EH (cell line): ENCODE measurements around the gene RTN3.
A peak's percentile ranks its signal among the peaks of the same experiment; 100 is the strongest.
"Not testable (repeated sequence)": the region's sequence is repeated elsewhere in the genome, so short reads cannot be mapped to it uniquely, and the experiment has no call there.

ENCODE experiments used
- DNase-seq: peaks from one replicate; pipeline ENCODE4 v3.0.0-alpha.2; 2015; ENCODE audit warnings: low read depth

The RTN3 gene

DNA sequence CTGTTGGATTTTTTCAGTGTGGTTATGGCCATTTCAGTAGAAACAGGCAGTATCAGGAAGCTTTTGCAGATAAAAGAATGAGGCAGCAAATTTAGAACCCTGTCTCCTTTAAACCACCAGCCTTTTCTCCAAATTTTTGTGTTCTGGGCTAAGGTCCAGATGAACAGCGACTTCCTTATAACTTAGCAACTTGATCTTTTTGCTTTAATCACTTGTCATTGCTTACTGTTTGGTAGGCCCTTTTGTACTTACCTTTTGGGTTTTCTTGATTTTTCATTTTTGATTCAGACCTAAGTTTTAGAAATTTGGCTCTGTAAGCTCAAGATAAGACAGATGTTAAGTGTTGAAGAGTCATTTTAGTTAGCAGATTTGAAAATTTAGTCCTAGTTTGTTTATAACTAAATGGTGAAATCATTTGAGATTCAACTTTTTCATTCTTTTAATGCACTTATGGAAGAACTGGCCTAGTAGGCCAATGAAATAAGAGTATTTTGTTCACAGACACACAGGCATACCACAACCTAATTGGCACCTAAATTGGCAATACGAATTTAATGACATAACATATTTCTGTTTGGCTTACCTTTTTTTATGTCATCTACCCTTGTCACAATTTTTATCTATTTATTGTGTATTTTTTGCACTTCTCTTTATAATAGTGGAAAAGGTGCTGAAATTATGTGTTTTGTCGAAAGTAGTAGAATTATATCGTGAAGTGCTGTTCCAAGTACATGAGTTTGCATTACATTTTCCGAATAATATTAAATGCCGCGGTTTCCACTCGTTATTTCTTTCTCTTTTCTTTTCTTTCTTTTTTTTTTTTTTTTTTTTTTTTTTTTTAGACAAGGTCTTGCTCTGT lies 2.1 kb downstream of the RTN3 start:
- DNase-seq = peak; percentile 67

DNA sequence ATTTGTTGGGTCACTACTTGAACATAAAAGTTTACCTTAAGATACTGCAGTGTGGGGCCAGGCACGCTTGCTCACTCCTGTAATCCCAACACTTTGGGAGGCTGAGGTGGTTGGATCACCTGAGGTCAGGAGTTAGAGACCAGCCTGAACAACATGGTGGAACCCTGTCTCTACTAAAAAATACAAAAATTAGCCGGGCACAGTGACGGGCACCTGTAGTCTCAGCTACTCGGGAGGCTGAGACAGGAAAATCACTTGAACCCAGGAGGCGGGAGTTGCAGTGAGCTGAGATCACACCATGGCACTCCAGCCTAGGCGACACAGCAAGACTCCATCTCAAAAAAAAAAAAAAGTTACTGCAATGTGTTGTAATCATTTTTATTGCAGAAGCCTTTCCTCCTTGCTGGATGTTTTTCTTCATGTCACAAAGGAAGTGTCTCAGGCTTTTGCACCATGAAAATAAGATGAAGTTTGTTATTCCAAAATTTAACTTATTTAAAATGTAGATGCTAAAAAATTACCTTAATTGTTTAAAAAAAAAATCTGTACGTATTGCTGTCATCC lies 3.9 kb downstream of the RTN3 start:
- not testable (repeated sequence) for DNase-seq

DNA sequence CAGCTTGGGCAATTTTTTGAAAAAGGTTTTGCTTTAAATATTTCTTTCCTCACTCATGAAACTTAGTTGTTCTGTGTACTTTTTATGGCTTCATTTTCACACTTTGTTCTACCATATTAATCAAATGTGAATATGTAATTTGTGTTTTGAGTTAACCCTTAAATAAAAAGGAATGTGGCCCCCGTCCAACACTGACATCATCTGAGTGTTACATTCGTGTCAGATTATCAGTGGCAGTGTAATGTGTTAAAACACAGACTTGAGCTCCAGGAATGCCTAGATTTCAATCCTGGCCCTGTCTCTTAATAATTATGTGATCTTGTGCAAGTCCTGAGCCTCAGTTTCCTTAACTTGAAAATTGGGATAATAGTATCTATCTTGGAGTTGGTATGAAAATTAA lies 5.6 kb downstream of the RTN3 start:
- no peak for DNase-seq

DNA sequence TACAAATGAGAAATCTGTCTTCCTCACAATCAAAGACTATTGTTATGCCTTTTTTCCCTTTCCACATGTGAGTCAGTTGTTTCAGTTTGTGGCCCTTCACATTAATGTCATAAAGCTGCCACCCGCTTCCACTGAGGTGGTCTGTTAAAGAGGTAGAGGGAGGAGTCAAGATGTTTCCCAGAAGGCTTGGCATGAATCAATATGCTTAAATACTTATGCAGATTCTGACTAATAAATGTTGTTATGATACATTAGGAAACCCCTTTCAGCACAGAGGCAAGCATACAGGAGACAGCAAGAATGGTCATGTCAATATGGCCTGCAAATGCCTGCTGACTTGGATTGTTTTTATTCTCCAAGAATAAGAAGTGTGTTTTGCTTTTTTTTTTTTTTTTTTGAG lies 6.5 kb downstream of the RTN3 start:
- no peak for DNase-seq

DNA sequence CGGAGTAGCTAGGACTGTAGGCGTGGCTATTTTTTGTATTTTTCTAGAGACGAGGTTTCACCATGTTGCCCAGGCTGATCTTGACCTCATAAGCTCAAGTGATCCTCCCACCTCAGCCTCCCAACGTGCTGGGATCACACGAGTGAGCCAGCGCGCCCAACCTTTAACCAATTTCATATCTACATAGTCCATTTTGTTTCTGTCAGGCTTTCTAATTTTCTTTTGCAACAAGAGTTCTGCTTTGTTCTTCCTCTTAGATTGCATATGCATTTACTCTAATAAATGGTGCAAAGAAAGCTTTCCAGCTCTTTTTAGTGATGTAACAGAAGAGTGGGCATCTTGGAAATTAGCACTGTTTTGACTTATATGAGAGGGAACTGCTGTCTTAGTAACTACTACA lies 13.3 kb downstream of the RTN3 start:
- no peak for DNase-seq

DNA sequence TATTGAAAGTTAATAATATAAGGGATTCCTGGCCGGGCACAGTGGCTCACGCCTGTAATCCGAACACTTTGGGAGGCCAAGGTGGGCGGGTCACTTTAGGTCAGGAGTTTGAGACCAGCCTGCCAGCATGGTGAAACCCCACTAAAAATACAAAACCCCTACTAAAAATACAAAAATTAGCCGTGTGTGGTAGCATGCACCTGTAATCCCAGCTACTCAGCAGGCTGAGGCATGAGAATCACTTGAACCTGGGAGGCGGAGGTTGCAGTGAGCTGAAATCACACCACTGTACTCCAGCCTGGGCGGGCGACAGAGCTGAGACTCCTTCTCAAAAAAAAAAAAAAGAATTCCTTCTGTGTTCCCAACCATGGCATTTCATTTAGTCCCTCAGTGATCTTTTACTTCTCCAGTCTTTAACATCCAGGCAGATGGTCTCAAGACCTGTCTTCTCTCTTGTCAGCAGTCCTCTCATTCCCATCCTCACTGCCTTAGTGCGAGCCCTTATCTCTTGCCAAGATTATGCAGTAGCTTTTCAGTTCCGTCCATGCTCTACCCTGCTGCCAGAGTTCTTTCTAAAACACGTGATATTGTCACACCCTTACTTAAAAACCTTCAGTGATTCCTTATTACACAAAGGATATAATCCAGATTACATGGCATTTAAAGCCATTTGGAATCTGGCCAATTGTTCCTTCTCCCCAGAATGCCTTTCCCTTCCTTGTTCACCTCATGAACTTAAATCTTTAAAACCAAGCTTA lies 17.9 kb downstream of the RTN3 start:
- DNase-seq = no peak

DNA sequence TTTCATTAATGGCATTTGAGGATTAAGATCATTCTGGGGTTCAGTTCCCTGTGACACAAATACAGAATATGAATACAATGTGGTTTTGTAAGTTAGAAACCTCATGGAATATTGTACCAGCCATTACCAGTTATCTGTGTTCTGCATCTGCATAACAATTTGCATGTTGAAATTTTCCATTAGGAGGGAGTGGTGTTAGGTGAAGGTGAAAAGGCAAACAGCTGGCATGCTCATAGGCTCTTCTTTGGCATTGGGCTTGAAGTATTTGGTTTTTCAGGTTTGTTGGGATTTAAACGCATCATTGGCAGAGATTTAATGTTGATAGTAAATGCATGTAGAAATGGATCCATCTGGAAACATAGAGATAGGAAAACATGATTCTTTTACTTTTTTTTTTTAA lies 18.6 kb downstream of the RTN3 start:
- DNase-seq = no peak

DNA sequence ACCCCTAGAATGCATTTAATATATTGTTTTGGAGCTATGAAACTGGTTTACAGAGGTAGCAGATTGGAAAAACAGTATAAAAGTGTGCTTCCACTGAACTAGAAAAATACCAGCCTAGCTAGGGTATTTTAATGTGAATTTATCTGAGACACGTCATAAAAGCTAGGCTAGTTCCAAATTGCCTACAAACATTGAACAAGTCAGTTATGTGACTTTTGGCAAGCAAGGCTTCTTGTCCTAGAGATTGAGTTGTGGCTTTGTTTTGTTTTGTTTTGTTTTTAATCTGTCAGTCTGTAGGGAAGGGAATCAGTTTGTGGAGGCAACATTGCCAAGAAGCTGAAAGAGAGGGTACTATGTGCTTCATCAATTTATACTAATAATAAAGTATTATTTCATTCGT lies 24.2 kb downstream of the RTN3 start:
- DNase-seq = no peak

DNA sequence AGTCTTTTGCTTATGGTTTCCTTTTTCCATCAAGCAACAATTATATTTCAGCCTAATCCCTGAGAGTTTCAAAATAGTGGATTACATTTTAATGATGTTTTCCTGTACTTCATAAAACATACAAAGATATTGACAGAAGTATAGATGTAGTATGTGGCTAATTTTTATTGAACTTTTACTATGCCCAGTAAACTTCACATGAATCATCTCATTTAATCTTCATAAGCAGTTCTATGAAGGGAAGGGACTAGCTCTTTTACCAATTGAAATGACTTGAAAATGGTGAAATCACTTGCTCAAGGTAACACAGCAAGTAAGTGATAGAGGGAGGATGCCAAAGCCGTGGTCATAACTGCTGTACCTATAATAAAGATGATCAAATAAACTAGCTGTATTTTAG lies 27.5 kb downstream of the RTN3 start:
- no peak for DNase-seq

DNA sequence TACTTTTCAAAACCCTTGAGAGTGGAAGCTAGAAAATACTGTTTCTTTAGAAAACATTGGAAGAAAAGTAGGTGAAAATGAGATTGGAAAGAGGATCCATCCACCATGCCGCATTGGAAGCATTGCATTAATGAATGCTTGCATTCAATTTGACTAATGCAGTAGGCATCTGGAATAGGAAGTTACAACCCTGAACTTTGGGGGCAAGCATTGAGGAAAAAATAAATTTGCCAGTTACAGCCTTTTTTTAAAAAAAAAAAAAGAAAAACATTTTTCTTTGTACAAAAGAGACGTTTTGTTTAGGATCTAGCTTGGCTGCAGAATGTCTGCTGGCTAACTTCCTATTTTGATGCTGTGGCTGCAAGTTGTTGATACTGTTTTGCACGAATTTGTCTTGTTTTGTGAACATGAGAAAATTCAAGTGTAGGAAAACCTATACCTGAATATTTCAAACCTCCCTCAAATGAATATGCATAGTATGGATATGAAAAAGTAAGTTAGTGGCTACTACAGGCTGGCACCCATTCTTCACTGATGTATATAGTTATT lies 28.1 kb downstream of the RTN3 start:
- peak; percentile 34 for DNase-seq

DNA sequence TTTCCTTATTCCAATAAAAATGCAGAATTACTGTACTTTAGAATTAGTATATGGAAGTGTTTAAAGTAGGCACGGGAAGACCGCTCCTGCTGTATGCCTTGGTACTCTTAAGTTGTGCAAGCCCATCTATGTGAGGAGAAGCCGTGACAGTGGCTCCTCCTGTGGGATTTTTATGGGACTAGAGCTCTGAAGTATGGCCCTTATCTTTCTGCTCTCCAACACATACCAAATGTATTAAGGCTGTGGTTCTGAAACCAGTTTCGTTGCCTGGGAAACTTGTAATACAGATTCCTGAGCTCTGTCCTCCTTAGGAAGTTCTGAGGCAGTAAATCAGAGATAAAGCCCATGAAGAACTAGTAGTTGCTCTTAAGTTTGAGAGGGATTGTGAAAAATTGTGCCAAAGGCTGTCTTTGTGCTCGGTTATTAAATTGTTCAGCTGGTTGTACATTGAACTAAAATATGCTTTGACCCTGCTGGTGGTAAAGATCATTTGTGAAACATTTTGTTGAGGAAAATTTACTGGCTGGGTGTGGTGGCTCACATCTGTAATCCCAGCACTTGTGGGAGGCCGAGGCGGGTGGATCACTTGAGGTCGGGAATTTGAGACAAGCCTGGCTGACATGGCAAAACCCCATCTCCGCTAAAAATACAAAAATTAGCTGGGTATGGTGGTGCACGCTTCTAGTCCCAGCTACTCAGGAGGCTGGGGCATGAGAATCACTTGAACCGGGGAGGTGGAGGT lies 29.3 kb downstream of the RTN3 start:
- peak; percentile 91 for DNase-seq

DNA sequence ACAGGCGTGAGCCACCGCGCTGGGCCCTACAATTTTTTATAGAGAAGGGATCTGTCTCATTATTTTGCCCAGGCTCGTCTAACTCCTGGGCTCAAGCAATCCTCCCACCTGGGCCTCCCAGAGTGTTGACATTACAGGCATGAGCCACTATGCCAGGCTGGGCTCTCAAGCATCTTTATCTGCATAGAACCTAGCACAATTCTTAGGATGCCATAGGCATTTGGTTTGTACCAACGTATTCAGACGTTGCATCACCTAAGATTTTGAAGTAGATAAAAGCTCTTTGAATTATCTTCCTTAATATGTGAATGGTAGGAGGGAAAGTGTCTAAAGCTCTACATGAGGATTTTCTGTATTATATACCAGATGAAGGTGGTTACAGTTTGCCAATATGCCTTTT lies 30.5 kb downstream of the RTN3 start:
- no peak for DNase-seq

DNA sequence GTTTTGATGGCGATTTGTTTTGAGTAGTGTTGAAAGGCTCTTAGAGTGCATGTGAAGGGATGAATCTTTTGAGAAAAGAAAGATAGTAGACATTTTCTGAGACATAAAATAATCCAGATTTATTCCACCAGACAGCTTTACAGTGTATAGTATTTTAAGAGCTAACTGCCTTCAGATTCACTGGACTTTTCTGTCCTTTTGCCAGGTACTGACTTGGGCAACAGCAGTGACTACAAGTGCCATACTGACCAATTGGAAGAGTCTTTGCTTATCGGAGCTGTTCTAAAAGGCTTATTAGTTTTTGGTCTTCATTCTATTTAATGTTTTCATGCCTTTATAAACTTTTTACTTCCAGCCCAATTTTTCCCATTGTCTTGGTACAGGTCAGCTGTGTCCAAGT lies 32.5 kb downstream of the RTN3 start:
- DNase-seq = no peak

DNA sequence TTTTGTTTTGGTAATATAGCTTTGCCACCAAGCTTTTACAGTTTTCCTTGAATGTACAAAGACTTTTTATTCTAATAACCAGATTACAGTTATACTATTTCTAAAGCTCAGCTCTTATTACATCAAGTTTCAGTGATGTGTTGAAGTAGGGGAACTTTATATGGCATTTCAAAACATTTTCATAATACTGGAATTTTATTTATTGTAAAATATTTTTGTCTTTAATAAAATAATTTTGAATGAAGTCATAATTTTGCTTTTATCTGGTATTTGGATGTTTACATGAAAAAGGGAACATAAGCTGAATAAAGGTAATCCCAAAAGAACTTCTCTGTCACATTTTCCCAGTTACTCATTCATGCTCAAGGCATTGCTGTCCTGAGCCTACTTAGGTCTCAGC lies 34.7 kb downstream of the RTN3 start:
- no peak for DNase-seq

DNA sequence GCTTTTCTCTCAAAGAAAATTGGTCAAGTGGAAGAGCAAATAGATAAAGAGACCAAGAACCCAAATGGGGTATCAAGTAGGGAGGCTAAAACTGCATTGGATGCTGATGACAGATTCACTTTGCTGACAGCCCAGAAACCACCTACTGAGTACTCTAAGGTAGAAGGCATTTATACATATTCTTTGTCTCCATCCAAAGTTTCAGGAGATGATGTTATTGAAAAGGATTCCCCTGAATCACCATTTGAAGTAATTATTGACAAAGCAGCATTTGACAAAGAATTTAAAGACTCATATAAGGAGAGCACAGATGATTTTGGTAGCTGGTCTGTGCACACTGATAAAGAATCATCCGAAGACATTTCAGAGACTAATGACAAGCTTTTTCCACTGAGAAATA lies 37.7 kb downstream of the RTN3 start:
- no peak for DNase-seq

DNA sequence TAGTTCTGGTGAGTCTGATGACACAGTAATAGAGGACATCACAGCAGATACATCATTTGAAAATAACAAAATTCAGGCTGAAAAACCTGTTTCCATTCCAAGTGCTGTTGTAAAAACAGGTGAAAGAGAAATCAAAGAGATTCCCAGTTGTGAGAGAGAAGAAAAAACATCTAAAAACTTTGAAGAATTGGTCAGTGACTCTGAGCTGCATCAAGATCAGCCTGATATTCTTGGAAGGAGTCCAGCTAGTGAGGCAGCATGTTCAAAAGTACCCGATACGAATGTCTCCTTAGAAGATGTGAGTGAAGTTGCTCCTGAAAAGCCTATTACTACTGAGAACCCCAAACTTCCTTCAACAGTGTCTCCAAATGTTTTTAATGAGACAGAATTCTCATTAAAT lies 38.7 kb downstream of the RTN3 start:
- peak; percentile 33 for DNase-seq

DNA sequence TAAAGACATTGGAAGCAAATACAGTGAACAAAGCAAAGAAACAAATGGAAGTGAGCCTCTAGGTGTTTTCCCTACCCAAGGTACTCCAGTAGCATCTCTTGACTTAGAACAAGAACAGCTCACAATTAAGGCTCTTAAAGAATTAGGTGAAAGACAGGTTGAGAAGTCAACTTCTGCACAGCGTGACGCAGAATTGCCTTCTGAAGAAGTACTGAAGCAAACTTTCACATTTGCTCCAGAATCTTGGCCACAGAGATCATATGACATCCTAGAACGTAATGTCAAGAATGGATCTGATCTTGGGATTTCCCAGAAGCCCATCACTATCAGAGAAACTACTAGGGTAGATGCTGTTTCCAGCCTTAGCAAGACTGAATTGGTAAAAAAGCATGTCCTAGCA lies 39.3 kb downstream of the RTN3 start:
- DNase-seq = no peak

DNA sequence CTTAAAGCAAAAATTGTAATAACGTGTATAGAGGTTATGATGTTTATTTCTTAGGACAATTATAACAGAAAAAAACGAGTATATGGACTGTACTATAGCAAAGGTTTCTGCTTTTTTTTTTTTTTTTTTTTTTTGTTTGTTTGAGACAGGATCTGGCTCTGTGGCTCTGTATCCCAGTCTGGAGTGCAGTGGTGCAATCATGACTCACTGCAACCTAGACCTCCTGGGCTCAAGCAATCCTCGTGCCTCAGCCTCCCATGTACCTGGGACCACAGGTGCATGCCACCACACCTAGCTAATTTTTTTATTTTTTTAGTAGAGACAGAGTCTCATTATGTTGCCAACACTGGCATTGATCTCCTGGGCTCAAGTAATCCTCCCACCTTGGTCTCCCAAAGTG lies 48.0 kb downstream of the RTN3 start:
- no peak for DNase-seq

DNA sequence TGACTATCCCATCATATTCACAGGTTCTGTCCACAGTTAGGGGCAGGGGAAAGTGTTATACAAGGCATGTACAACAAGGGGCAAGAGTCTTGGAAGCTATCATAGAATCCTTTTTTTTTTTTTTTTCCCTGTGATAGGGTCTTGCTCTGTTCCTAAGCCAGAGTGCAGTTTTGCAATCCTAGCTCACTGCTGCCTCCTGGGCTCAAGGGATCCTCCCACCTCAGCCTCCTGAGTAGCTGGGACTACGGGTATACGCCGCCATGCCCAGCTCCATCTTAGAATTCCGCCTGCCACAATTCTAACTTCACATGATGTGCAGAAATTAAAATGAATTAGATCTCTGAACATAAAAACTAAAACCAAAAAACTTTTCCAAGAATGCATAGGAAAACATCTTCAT lies 55.6 kb downstream of the RTN3 start:
- DNase-seq = no peak

DNA sequence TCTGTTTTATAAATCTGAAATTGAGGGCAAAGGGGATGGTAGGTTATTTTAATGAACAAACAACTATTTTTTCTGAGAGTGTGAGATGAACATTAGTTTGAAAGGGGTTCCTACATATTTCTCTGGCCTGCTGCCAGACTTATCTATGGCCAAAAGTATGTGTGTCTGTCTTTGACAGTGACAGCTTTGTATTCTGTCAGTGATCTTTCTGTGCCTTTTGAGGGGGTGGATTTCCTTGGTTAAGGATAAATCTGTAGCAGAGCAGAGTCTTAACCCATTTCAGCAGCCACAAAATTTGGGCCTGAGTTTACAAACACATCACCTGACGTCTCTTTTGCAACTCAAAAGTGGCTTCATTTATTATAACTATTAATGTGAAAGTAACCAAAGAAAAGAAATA lies 56.4 kb downstream of the RTN3 start:
- no peak for DNase-seq

DNA sequence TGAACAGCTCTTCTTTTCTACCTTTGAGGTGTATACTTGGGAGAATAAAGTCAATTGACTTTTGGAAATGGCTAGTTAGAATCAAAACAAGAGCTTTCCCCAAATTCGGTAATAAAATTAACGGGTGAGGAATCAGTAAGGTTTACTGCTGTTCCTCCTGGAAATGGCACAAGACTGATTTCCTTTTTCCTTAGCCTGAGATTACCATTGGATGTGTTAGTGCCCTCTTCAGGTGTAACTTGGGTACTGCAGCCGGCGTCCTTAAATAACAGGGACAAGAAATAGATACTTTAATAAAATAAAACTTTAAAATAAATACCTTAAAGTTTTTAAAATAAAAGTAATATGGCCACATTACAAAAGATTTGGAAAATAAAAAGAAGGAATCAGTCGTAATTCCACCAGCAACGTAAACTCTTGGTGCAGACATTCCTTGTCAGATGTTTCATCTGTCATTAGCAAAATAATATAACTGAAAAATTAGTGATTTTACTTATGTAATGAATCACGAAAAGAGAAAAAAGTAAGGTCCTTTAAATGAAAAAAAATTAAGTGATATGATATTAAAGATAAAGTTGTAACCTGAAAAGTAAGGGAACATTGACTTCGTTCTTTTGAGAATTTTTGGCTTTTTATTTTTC lies 57.5 kb downstream of the RTN3 start:
- DNase-seq = peak; percentile 79
